SJCRH30 (cell line): ENCODE data around the gene ZNHIT1. TPM values are rescaled to one million over a fixed set of nuclear protein-coding genes. Genes with fewer than 3 reads are reported as not detected.
A peak's percentile ranks its signal among the peaks of the same experiment; 100 is the strongest.
"Not testable (repeated sequence)": the region's sequence is repeated elsewhere in the genome, so short reads cannot be mapped to it uniquely, and the experiment has no call there.

Source experiments
- DNase-seq, 2 experiments: peaks; one replicate each; pipeline ENCODE4 v3.0.0-alpha.2; 2015 to 2020
- H3K27ac ChIP-seq: fragments of 250-450 bp; sonication (Bioruptor Pico); 2 replicates; pipeline ENCODE4 v1.5.1; 2020; ENCODE audit warnings: mild to moderate bottlenecking, moderate library complexity
- H3K27me3 ChIP-seq: fragments of 250-450 bp; sonication (Bioruptor Pico); 2 replicates; pipeline ENCODE4 v1.5.1; 2020; ENCODE audit warnings: mild to moderate bottlenecking, moderate library complexity
- H3K36me3 ChIP-seq: fragments of 250-450 bp; sonication (Bioruptor Pico); 2 replicates; pipeline ENCODE4 v1.5.1; 2020; ENCODE audit warnings: mild to moderate bottlenecking, moderate library complexity
- H3K4me1 ChIP-seq: fragments of 250-450 bp; sonication (Bioruptor Pico); 2 replicates; pipeline ENCODE4 v1.5.1; 2020; ENCODE audit warnings: mild to moderate bottlenecking, moderate library complexity
- H3K4me3 ChIP-seq: fragments of 250-450 bp; sonication (Bioruptor Pico); 2 replicates; pipeline ENCODE4 v1.5.1; 2020; ENCODE audit warnings: mild to moderate bottlenecking, moderate library complexity
- H3K9me3 ChIP-seq: fragments of 250-450 bp; sonication (Bioruptor Pico); replicated peaks from 2 replicates; pipeline ENCODE4 v1.5.1; 2020; ENCODE audit warnings: mild to moderate bottlenecking, moderate library complexity
- total RNA-seq: library from RNA; depleted of rRNA; stranded (reverse); fragments of >200 nt; shearing (Covaris generic); gene quantifications from 2 replicates; pipeline ENCODE4 v1.2.3, GENCODE V29; 2014

Gene ZNHIT1
- total RNA-seq, 1 experiment from 2014 or later, result 67.0 TPM

DNA sequence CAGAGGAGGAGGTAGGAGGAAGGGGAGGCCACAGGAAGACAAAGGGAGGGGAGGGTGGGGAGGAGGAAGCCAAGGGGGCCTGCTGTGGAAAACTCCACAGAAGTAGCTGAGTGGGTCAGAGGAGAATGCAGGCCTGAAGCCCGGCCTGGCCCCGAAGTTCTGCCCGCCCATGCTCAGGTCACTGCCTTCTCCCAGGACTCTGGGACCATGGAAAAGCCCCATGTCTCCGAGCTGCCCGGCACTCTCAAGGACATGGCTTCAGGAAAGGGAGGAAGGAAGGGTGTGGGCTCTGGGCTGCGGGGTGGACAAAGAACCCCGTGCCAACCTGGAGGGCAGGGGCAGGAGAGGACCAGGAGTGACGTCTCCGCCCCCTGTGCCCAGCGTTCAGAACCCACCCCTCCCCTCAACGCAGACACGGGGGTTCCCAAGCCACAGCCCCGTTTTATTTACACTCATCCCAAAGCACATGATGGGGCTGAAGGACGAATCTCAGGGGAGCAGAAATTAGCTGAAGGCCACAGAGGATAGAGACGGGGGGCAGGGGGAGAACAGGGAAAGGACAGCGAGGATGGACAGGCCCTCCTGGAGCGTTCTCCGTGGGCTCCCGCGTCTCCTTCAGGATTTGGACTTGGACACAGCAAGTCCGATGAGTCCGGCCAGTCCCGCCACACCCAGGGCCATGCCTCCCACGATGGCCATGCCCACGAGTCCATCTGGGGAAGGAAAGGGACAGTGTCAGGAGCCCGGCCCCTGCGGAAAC lies 21.4 kb downstream of the ZNHIT1 start:
- H3K27me3 ChIP-seq, result no peaks in the 10 kb centered on the region
- peak overlapping the region; percentile 86 for H3K27ac ChIP-seq
- H3K36me3 ChIP-seq, result no peaks in the 10 kb centered on the region
- DNase-seq, result no peak
- H3K4me1 ChIP-seq, result peaks cover 34% of the 10 kb centered on the region
- H3K4me3 ChIP-seq, result no peak overlapping the region
- H3K9me3 ChIP-seq, result no peaks in the 10 kb centered on the region

DNA sequence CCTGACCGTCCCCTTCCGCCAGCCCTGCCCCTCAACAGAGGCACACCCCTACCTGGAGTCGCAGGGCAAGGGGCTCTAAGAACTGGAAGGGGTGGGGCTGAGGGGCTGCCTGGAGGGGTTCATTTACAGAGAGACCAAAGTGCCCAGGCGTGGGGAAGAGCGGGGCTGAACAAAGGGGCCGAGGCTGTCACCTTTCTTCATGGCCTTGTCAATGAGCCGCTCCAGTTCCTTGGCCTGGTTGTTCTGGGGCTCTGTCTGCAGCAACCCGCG lies 21.9 kb downstream of the ZNHIT1 start:
- Histone ChIP-seq H3K4me3 (no peak overlapping the region), H3K36me3 (no peaks in the 10 kb centered on the region), H3K27me3 (no peaks in the 10 kb centered on the region), H3K27ac (no peak overlapping the region), H3K9me3 (no peaks in the 10 kb centered on the region), H3K4me1 (peaks cover 34% of the 10 kb centered on the region)
- DNase-seq, result no peak

DNA sequence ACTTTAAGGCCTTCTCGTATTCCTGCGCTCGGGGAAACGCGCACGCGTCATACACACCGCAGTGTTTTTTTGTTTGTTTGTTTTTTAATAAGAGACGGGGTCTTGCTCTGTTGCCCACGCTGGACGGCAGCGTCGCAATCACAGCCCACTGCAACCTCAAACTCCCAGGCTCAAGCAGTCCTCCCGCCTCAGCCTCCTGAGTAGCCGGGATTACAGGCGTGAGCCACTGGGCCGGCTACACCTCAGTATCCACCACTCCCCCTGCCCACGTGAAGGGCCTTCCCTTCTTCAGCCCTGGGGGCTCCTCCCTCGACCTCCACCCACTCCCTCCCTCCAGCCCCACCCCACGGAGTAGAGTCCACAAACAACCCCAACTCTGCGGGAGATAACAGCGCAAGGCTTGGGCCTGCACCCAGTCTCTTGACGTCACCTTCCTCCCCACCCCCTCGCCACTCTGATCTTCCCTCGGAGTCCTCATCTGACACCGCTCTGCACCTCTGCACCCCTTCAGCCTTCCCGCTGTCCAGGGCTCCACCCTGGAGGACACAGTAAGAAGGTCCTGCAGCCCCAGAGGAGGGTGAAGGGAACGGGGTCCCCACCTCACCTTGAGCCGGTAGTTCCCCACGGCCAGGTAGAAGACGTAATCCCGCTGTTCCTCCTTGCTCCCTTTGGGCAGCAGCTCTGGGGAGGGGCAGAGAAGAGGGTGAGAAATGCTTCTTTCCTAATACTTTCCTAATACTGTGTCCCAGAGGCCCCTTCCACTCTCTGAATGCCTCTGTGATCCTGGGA lies 22.5 kb downstream of the ZNHIT1 start:
- no peaks in the 10 kb centered on the region for H3K36me3 ChIP-seq
- peaks cover 34% of the 10 kb centered on the region for H3K4me1 ChIP-seq
- H3K9me3 ChIP-seq, result no peaks in the 10 kb centered on the region
- DNase-seq, result no peak
- no peaks in the 10 kb centered on the region for H3K27me3 ChIP-seq
- no peak overlapping the region for H3K27ac ChIP-seq
- no peak overlapping the region for H3K4me3 ChIP-seq

DNA sequence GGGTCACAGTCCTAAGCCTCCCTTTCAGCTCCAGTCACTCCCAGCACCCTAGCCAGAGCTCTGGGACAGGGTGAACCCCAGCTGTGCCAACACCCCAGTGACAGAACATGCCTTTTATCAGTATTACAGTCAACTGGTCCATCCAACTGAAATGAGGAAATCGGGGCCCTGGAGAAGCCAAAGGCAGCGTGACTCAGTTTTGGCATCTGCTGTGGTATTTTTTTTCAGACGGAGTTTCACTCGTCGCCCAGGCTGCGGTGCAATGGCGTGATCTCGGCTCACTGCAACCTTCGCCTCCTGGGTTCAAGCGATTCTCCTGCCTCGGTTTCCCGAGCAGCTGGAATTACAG lies 23.0 kb downstream of the ZNHIT1 start:
- H3K4me1 ChIP-seq, result peaks cover 34% of the 10 kb centered on the region
- H3K27ac ChIP-seq, result no peak overlapping the region
- H3K27me3 ChIP-seq, result no peaks in the 10 kb centered on the region
- no peaks in the 10 kb centered on the region for H3K9me3 ChIP-seq
- no peak for DNase-seq
- no peaks in the 10 kb centered on the region for H3K36me3 ChIP-seq
- no peak overlapping the region for H3K4me3 ChIP-seq

DNA sequence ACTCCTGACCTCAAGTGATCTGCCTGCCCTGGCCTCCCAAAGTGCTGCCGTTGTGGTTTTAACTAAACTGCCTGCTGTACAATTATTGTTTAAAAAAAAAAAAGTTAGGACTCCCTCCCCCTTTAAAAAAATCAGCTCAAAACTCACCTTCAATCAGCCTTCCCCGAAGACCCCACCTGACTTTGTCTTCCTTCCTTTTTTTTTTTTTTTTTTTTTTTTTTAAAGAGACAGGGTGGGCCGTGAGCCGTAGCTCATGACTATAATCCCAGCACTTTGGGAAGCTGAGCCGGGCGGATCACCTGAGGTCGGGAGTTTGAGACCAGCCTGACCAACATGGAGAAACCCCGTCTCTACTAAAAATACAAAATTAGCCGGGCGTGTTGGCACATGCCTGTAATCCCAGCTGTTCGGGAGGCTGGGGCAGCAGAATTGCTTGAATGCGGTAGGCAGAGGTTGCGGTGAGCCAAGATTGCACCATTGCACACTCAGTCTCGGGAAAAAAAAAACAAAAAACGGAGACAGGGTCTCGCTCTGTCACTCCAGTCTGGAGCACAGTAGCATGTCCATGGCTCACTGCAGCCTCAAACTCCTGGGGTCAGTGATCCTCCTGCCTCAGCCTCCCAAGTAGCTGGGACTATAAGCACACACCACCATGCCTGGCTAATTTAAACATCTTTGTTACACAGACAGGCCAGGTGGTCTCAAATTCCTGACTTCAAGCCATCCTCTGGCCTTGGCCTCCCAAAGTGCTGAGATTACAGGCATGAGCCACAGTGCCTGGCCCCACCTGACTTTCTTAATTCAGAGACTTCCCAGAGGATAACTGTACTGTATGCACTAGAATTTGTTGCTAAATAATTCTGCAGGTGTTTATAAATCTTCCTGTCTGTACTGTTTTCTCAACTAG lies 23.7 kb downstream of the ZNHIT1 start:
- Histone ChIP-seq H3K27me3 (no peaks in the 10 kb centered on the region), H3K4me1 (peaks cover 34% of the 10 kb centered on the region), H3K9me3 (no peaks in the 10 kb centered on the region), H3K27ac (no peak overlapping the region), H3K4me3 (no peak overlapping the region), H3K36me3 (no peaks in the 10 kb centered on the region)
- peak; percentile 68 to 71 for DNase-seq

DNA sequence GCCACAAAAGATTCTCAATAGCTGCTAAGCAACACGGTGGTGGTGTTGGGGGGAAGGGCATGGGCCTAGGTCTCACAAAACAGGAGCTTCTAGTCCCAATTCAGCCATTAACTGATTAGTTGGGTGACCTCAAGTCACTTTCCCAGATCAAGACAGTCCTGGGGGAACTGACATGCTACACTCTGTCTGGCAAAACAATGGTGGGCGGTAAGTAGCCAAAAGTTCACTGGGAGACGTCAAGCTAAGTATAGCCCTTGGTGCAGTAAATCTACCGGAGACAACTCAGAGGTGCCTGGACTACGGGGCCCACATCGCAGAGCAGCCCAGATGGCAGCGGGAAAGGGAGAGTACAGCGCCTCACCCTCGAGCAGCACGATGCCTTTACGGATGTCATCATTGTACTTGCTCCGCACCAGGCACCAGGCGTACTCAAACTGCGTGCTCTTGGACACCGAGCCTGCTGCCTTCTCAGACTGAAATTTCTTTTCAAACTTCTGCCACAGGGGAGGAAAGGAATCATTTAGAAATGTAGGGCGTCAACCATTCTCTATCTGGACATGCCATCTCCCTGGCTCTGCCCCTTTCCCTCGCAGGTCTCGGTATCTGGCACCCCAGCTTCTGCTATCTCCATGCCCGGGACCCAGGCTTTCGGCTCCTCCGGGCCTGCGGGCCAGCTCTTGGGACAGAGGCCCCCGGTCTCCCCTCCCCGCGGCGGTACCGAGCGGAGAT lies 25.8 kb downstream of the ZNHIT1 start:
- no peak for DNase-seq
- H3K27me3 ChIP-seq, result no peaks in the 10 kb centered on the region
- H3K9me3 ChIP-seq, result no peaks in the 10 kb centered on the region
- H3K27ac ChIP-seq, result peak overlapping the region; percentile 62
- no peaks in the 10 kb centered on the region for H3K36me3 ChIP-seq
- peaks cover 19% of the 10 kb centered on the region for H3K4me1 ChIP-seq
- peak overlapping the region; percentile 74 for H3K4me3 ChIP-seq

DNA sequence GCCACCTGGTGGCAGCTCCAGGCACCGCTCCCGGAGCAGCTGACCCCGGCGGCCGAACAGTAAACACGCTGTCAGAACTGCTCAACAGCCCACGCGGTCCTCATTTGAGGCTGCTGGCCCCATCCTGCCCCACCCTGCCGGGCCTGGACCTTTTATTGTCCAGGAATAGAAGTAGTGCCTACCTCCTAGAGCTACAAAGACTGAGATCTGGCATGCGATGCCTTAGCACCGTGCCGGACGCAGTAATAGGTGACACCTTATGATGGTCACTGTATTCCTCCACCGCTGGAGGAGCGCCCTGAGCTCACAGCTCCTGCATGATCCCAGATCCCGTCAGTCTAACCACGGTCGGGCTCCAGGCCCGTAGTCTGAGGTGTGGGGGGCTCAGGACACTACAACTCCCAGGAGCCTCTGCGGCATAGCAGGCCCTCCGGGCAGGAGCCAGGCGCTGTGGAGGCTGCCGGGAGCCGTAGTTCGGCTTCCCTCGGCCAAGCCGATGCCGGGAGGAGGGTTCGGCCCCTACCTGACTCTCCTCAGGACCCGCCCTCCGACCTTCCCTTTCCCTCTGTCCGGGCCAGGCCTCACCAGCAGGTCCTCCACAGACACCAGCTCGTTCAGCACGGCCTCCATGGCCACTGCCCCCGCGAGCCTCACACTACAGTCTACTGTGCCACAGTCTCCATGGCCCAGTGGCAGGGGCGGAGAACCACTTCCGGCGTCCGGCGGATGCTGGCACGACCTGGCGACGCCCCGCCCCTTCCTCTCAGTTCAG lies 26.6 kb downstream of the ZNHIT1 start, which contains the start of gene FIS1:
FIS1 (minus strand) TSS at position 707 of the 772 bp plus-strand sequence; CDS start at position 630, 77 bp downstream.
- Histone ChIP-seq H3K27ac (peak within 1 kb of the TSS; percentile 62), H3K4me1 (peaks cover 11% of the 10 kb centered on the region), H3K9me3 (no peaks in the 10 kb centered on the region), H3K27me3 (no peaks in the 10 kb centered on the region), H3K4me3 (peak within 1 kb of the TSS; percentile 74), H3K36me3 (no peaks in the 10 kb centered on the region)
- peak; percentile 95 for DNase-seq

DNA sequence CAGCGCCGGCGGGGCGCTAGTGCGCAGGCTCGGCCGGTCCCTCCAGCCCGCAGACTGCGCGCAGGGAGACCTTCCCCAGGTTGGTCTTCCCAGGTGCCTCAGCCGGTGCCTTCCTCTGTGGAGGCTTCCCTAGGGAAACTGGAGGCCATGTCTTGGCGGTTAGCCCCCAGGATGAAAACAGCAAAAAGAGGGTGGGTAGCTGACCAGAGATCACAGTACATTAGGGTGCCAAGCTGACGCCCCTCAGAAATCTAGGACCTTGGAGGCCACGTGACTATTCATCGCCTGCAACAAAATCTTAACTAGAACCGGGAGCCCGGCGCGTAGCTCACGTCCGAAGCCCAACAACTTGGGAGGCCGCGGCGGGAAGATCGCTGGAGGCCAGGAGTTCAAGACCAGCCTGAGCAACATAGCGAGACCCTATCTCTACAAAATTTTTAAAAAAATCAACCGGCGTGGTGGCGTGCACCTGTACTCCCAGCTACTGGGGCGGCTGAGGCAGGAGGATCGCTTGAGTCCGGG lies 27.2 kb downstream of the ZNHIT1 start:
- no peaks in the 10 kb centered on the region for H3K36me3 ChIP-seq

DNA sequence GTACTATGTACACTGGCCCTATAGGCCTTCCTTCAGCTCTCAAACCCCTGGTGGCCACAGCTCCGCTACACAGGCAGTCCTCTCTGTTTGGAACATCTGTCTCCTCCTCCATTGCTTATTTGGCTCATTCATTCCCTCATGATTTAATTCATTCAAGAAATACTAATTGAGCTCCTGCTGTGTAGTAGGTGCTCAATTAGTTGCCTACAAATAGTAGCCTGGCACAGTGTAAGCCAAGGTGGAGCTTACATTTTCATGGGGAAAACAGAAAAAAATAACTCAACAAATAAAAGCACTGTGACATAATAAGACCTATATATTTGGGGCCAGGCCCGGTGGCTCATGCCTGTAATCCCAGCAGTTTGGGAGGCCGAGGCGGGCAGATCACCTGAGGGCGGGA lies 30.3 kb downstream of the ZNHIT1 start:
- DNase-seq, result no peak
- H3K36me3 ChIP-seq, result no peaks in the 10 kb centered on the region
- peaks cover 4% of the 10 kb centered on the region; the same call in 1 of the 2 replicates for H3K4me1 ChIP-seq
- H3K4me3 ChIP-seq, result no peak overlapping the region
- no peak overlapping the region for H3K27ac ChIP-seq
- no peaks in the 10 kb centered on the region for H3K9me3 ChIP-seq
- H3K27me3 ChIP-seq, result no peaks in the 10 kb centered on the region

More for the DNA sequence above, 27.2 kb downstream of the ZNHIT1 start:
- Histone ChIP-seq H3K9me3 (no peaks in the 10 kb centered on the region), H3K4me3 (peak overlapping the region; percentile 74), H3K27me3 (no peaks in the 10 kb centered on the region), H3K27ac (peak overlapping the region; percentile 62), H3K4me1 (peaks cover 10% of the 10 kb centered on the region)
- no peak for DNase-seq

DNA sequence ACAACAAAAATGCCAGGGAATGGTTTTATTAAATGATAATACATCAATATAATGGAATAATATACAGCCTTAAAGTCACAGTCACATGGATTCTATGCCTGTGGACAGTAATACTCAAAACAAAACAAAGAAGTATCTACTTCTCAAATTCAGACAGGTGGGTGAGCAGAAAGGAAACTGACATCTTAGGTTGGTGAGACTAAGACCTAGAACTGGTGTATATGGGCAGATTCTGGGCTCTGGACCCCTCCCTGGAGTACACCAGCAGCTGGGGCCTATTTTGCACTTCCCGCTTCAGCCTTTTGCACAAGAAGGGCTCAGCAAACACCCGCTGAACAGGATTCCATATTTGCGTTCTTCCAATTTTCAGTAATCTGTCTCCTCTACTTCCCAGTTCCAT lies 32.4 kb downstream of the ZNHIT1 start:
- Histone ChIP-seq H3K36me3 (no peaks in the 10 kb centered on the region), H3K27ac (no peak overlapping the region), H3K9me3 (no peaks in the 10 kb centered on the region), H3K4me1 (no peaks in the 10 kb centered on the region), H3K27me3 (no peaks in the 10 kb centered on the region; the same call in 1 of the 2 replicates), H3K4me3 (no peak overlapping the region)
- no peak for DNase-seq

DNA sequence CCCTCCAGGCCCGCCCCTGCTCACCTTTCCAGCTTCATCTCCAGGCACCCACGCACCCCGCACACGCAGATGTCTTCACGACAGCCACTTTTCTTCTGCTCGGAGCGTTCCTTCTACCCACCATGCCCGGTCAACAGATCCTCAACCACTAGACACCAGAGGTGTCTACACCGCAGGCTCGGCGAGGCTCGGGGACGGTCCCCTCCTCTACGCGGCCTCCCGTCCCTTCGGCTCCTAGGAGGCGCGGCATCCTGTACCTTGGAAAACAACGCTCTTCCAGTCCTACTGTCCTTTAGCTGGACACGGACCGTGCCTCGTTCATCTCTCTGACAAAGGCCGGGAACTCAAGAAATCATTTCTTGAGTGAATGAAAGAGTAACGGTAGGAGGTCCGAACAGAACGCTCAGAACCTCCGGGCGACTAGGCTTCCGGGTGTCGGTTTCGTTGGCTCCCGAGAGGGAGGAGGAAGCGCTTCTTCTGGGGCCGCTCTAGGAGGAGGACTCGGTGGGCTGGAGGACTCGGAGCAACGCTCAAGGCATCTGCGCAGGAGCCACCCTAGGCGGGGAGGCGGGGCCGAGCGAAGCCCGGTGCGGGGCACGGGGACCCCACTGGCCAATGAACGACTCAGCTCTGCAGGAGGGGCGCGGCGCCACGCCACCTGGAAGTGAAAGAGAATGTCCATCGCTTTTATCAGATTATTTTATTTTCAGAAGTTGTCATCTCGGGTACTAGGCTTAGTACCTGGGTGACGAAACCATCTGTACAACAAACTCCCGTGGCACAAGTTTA lies 34.1 kb downstream of the ZNHIT1 start:
- H3K9me3 ChIP-seq, result no peaks in the 10 kb centered on the region
- peak overlapping the region; percentile 17; the same call in 1 of the 2 replicates for H3K27ac ChIP-seq
- no peaks in the 10 kb centered on the region for H3K36me3 ChIP-seq
- H3K4me1 ChIP-seq, result no peaks in the 10 kb centered on the region
- peak overlapping the region; percentile 70 for H3K4me3 ChIP-seq
- peak; percentile 98 to 99 for DNase-seq
- peaks cover 3% of the 10 kb centered on the region; the same call in 1 of the 2 replicates for H3K27me3 ChIP-seq

DNA sequence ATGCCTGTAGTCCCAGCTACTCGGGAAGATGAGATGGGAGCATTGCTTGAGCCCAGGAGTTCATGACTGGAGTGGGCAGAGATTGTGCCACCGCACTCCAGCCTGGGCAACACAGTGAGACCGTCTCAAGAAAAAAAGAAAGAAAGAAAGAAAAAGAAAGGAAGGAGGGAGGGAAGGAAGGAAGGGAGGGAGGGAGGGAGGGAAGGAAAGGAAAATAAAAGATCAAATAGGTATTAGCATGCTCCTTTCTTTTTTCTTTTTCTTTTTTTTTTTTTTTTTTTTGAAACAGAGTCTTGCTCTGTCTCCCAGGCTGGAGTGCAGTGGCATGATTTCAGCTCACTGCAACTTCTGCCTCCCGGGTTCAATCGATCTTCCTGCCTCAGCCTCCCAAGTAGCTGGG lies 35.2 kb downstream of the ZNHIT1 start:
- H3K9me3 ChIP-seq, H3K27ac ChIP-seq, H3K4me3 ChIP-seq, H3K4me1 ChIP-seq, H3K27me3 ChIP-seq, DNase-seq, H3K36me3 ChIP-seq: not testable (repeated sequence)

DNA sequence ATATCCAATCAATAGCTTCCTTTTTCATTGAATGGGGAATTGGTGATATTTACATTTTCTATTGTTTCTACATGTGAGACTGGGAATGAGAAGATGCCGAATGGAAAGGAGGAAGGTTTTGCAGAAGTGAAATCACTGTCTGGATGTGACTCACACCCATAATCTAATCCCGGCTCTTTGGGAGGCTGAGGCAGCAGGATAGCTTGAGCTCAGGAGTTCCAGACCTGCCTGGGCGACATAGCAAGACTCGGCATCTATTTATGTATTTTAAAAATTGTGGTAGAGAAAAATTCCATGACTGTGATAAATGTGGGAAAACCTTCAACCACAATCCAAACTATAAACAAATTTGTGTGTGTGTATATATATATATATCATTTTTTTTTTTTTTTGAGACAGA lies 37.8 kb downstream of the ZNHIT1 start:
- Histone ChIP-seq H3K9me3 (no peaks in the 10 kb centered on the region), H3K27me3 (peaks cover 7% of the 10 kb centered on the region), H3K4me1 (no peaks in the 10 kb centered on the region), H3K27ac (no peak overlapping the region), H3K36me3 (no peaks in the 10 kb centered on the region), H3K4me3 (no peak overlapping the region)
- no peak for DNase-seq
